Chondrocyte (in vitro differentiated cells): Measurements from ENCODE around the gene CABYR. TPM values are rescaled to one million over a fixed set of nuclear protein-coding genes. Genes with fewer than 3 reads are reported as not detected.

Experiments used
- DNase-seq: peaks from one replicate; pipeline ENCODE4 v3.0.0; 2021; ENCODE audit warnings: mixed read lengths, low spot score
- H3K27ac Mint-ChIP-seq: one replicate; pipeline ENCODE4 v1.8.0; 2021; ENCODE audit warnings: mild to moderate bottlenecking, moderate library complexity, mixed read lengths; ENCODE audit not compliant: unreplicated experiment
- H3K27me3 Mint-ChIP-seq: 2 replicates; pipeline ENCODE4 v1.8.0; 2021; ENCODE audit warnings: low read depth, mixed read lengths
- H3K36me3 Mint-ChIP-seq: 2 replicates; pipeline ENCODE4 v1.8.0; 2021; ENCODE audit warnings: low read depth, mixed read lengths
- H3K4me1 Mint-ChIP-seq: 2 replicates; pipeline ENCODE4 v1.8.0; 2021; ENCODE audit warnings: low read depth, mild to moderate bottlenecking, mixed read lengths
- H3K4me3 Mint-ChIP-seq: one replicate; pipeline ENCODE4 v1.8.0; 2021; ENCODE audit warnings: mild to moderate bottlenecking, moderate library complexity, mixed read lengths; ENCODE audit not compliant: unreplicated experiment
- H3K9me3 Mint-ChIP-seq: 2 replicates; pipeline ENCODE4 v1.8.0; 2021; ENCODE audit warnings: low read depth, mixed read lengths
- CTCF ChIP-seq: fragments of 200-600 bp; sonication (generic); IDR thresholded peaks from 2 replicates; pipeline ENCODE4 v1.5.0; 2021; ENCODE audit warnings: antibody characterized with exemption, mild to moderate bottlenecking, moderate library complexity
- total RNA-seq: library from RNA; stranded (reverse); gene quantifications from 3 replicates; pipeline ENCODE4 v1.2.1, GENCODE V29; 2021

Gene CABYR
- total RNA-seq, 1 donor from 2014 or later, result 9.8 TPM

DNA sequence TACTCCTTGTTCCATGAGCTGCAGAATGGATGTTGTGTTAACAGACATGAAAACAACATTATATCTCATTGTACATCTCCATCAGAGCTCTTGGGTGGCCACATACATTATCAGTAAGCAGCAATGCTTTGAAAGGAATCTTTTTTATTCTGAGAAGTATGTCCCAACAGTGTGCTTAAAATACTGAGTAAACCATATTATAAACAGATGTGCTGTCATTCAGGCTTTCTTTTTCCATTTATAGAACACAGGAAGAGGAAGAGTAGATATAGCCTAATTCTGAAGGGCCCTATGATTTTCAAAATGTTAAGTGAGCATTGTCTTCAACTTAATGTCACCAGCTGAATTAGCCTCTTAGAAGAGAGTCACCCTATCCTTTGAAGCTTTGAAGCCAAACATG is 44.3 kb upstream of the CABYR start:
- H3K4me1 Mint-ChIP-seq, result no peaks in the 10 kb centered on the region
- DNase-seq, result no peak
- no peak for TF ChIP-seq CTCF

GRCh38 chr18:24095976-24096375 is 42.9 kb upstream of the CABYR start:
- TF ChIP-seq CTCF, result no peak
- Mint-ChIP-seq H3K4me1 (no peaks in the 10 kb centered on the region), H3K27ac (no peak overlapping the region)

More for the DNA sequence above, 44.3 kb upstream of the CABYR start:
- peaks cover 6% of the 10 kb centered on the region for H3K36me3 Mint-ChIP-seq
- H3K27me3 Mint-ChIP-seq, result no peaks in the 10 kb centered on the region
- H3K9me3 Mint-ChIP-seq, result peaks cover 8% of the 10 kb centered on the region
- no peak overlapping the region for H3K4me3 Mint-ChIP-seq
- no peak overlapping the region for H3K27ac Mint-ChIP-seq

GRCh38 chr18:24103320-24104021 is 35.4 kb upstream of the CABYR start:
- H3K27me3 Mint-ChIP-seq, result no peaks in the 10 kb centered on the region
- H3K27ac Mint-ChIP-seq, result no peak overlapping the region
- H3K9me3 Mint-ChIP-seq, result no peaks in the 10 kb centered on the region
- peaks cover 2% of the 10 kb centered on the region for H3K4me1 Mint-ChIP-seq
- no peak for TF ChIP-seq CTCF
- DNase-seq, result no peak
- H3K36me3 Mint-ChIP-seq, result peaks cover 8% of the 10 kb centered on the region
- H3K4me3 Mint-ChIP-seq, result no peak overlapping the region

More at GRCh38 chr18:24095976-24096375, 42.9 kb upstream of the CABYR start:
- Mint-ChIP-seq H3K27me3 (no peaks in the 10 kb centered on the region), H3K4me3 (no peak overlapping the region), H3K36me3 (peaks cover 10% of the 10 kb centered on the region), H3K9me3 (peaks cover 8% of the 10 kb centered on the region)
- no peak for DNase-seq

- TF ChIP-seq CTCF, result no peak
- no peaks in the 10 kb centered on the region for H3K27me3 Mint-ChIP-seq
- H3K36me3 Mint-ChIP-seq, result peaks cover 8% of the 10 kb centered on the region
- H3K4me1 Mint-ChIP-seq, result peaks cover 2% of the 10 kb centered on the region
- DNase-seq, result no peak
- no peaks in the 10 kb centered on the region for H3K9me3 Mint-ChIP-seq
- H3K4me3 Mint-ChIP-seq, result no peak overlapping the region
- no peak overlapping the region for H3K27ac Mint-ChIP-seq
Measured at GRCh38 chr18:24104486-24104885, 34.4 kb upstream of the CABYR start.

GRCh38 chr18:24108641-24109040 is 30.2 kb upstream of the CABYR start:
- H3K27me3 Mint-ChIP-seq, result no peaks in the 10 kb centered on the region
- H3K9me3 Mint-ChIP-seq, result no peaks in the 10 kb centered on the region
- TF ChIP-seq CTCF, result no peak
- peaks cover 1% of the 10 kb centered on the region for H3K4me1 Mint-ChIP-seq
- H3K36me3 Mint-ChIP-seq, result peaks cover 11% of the 10 kb centered on the region
- no peak overlapping the region for H3K4me3 Mint-ChIP-seq
- no peak overlapping the region for H3K27ac Mint-ChIP-seq
- DNase-seq, result no peak
